HepG2 (cell line): ENCODE results near the gene NTM. TPM values are rescaled to one million over a fixed set of nuclear protein-coding genes. Genes with fewer than 3 reads are reported as not detected.

Source experiments
- ATAC-seq: fragments of 200-7000 bp; cut with Tn5 transposase; 3 replicates; pipeline ENCODE4 v1.9.1; 2020; ENCODE audit warnings: mild to moderate bottlenecking, moderate library complexity
- BruUV-seq: library from RNA; stranded (reverse); fragments of 400-500 nt; replicated peaks from 2 replicates; lab custom pipeline; 2021; lab: Mats Ljungman, UMichigan
- CTCF ChIA-PET: fragments of 300-600 bp; formaldehyde crosslinking; extraction: SDS; loops from one replicate; lab custom pipeline; 2021; ENCODE audit warnings: low total read pairs, inconsistent platforms, low intra/inter-chr PET ratio; lab: Yijun Ruan, JAX
- POLR2A ChIA-PET: fragments of 350-600 bp; sonication (Branson Sonifier 250); formaldehyde crosslinking; loops from one replicate; lab custom pipeline; 2020; ENCODE audit warnings: antibody characterized with exemption, inconsistent platforms; lab: Yijun Ruan, JAX
- DNase-seq: peaks from one replicate; pipeline ENCODE4 v3.0.0-alpha.2; 2015; ENCODE audit warnings: low spot score
- FAIRE-seq: peaks from 3 replicates; lab custom pipeline; 2011; peaks lifted over from hg19 to GRCh38; lab: Jason Lieb, UNC
- H2AFZ ChIP-seq: one replicate; pipeline ENCODE4 v1.6.1; 2011; ENCODE audit warnings: low read length, inconsistent platforms
- H3K27ac ChIP-seq: fragments of 300-600 bp; 3 replicates; pipeline ENCODE4 v1.8.0; 2011; ENCODE audit warnings: mixed run types, mild to moderate bottlenecking, mixed read lengths, low read length, inconsistent platforms; ENCODE audit not compliant: insufficient read depth; ENCODE audit errors: extremely low read length
- H3K27me3 ChIP-seq, 2 experiments: fragments of 200-600 bp in 1 of 2; 2 replicates in 1 of 2; 3 replicates in 1 of 2; pipeline versions ENCODE4 v1.6.0 to v1.8.0; 2011; ENCODE audit warnings: low read length in 2 of 2, mild to moderate bottlenecking in 2 of 2, moderate library complexity in 2 of 2, inconsistent platforms in 1 of 2; ENCODE audit not compliant: insufficient read depth in 2 of 2, control insufficient read depth in 1 of 2
- H3K36me3 ChIP-seq, 2 experiments: fragments of 200-600 bp in 1 of 2; replicated peaks in 1 of 2; 2 replicates in 1 of 2; 3 replicates in 1 of 2; pipeline versions ENCODE4 v1.5.1 to v1.8.0; 2011; ENCODE audit warnings: low read length in 2 of 2, inconsistent platforms in 1 of 2; ENCODE audit not compliant: insufficient read depth in 2 of 2, control insufficient read depth in 1 of 2
- H3K4me1 ChIP-seq: 2 replicates; pipeline ENCODE4 v1.5.1; 2012; ENCODE audit warnings: low read length, inconsistent platforms; ENCODE audit not compliant: insufficient read depth
- H3K4me2 ChIP-seq: 2 replicates; pipeline ENCODE4 v1.6.0; 2011; ENCODE audit warnings: low read depth, low read length, inconsistent platforms
- H3K4me3 ChIP-seq, 3 experiments: fragments of 200-600 bp in 1 of 3; sonication (generic), shearing (Covaris generic) in 1 of 3; replicated peaks in 1 of 3; 2 replicates each; pipeline ENCODE4 v1.5.1; 2011 to 2016; ENCODE audit warnings: low read length in 3 of 3, inconsistent platforms in 2 of 3, low read depth in 2 of 3, mild to moderate bottlenecking in 2 of 3, control low read depth in 1 of 3, mixed read lengths in 1 of 3; ENCODE audit not compliant: insufficient read depth in 1 of 3
- H3K79me2 ChIP-seq: one replicate; pipeline ENCODE4 v1.6.1; 2011; ENCODE audit warnings: low read length, inconsistent platforms; ENCODE audit not compliant: insufficient read depth
- H3K9ac ChIP-seq: 2 replicates; pipeline ENCODE4 v1.6.0; 2011; ENCODE audit warnings: mild to moderate bottlenecking, low read depth, low read length, inconsistent platforms; ENCODE audit not compliant: insufficient read depth
- H3K9me3 ChIP-seq: 2 replicates; pipeline ENCODE4 v1.5.1; 2012; ENCODE audit warnings: mild to moderate bottlenecking, low read length
- H4K20me1 ChIP-seq: 2 replicates; pipeline ENCODE4 v1.6.0; 2011; ENCODE audit warnings: inconsistent platforms, mild to moderate bottlenecking, low read length, moderate library complexity; ENCODE audit not compliant: insufficient read depth
- CHD4 ChIP-seq: fragments of 200-600 bp; sonication (generic); IDR thresholded peaks from 2 replicates; pipeline ENCODE4 v1.7.0; 2017; ENCODE audit warnings: mild to moderate bottlenecking, low read length, borderline replicate concordance
- KDM6A ChIP-seq: IDR thresholded peaks from 2 replicates; pipeline ENCODE4 v1.6.1; 2016; ENCODE audit warnings: low read depth
- SAP130 ChIP-seq: IDR thresholded peaks from 2 replicates; pipeline ENCODE4 v1.6.1; 2016; ENCODE audit warnings: low read depth
- ZNF530 ChIP-seq: sonication (generic); formaldehyde crosslinking; IDR thresholded peaks from 2 replicates; pipeline ENCODE4 v1.5.0; 2020; ENCODE audit warnings: low read depth, mild to moderate bottlenecking, missing genetic modification reagents
- WGBS: methylation state at CpG from one replicate; pipeline ENCODE4 v1.1.6; 2017; ENCODE audit warnings: low lambda C conversion rate; 5-methylcytosine and 5-hydroxymethylcytosine counted together
- in situ Hi-C: cut with HindIII; loops from 2 replicates; pipeline ENCODE4 v1.10.0; 2017; ENCODE audit warnings: low pct_unique_long_range_greater_than_20kb; ENCODE audit not compliant: extremely low pct_ligation_motif_present
- intact Hi-C: fragments of 100-400 bp; cut with micrococcal nuclease; formaldehyde crosslinking; loops from one replicate; pipeline ENCODE4 v1.10.0; 2022; ENCODE audit not compliant: unreplicated experiment
- polyA plus RNA-seq, 8 experiments: library from polyadenylated mRNA; depleted of rRNA in 3 of 8; stranded (reverse) in 7 of 8; unstranded in 1 of 8; fragments of >200 nt; fragmentation: Illumina TruSeq in 4 of 8; extraction: Trizol in 4 of 8; gene quantifications; 2 replicates each; pipeline versions ENCODE4 v1.2.1 to v1.2.3, GENCODE V29; 2011 to 2016; ENCODE audit warnings: low read depth in 4 of 8, missing spikeins in 1 of 8, mixed read lengths in 1 of 8; ENCODE audit not compliant: insufficient read depth in 1 of 8
- total RNA-seq, 5 experiments: library from RNA; depleted of rRNA; stranded (reverse); fragments of >200 nt; fragmentation: Illumina TruSeq; extraction: Trizol; gene quantifications; 2 replicates each; pipeline ENCODE4 v1.2.3, GENCODE V29; 2016; ENCODE audit warnings: low read depth in 1 of 5
- TF ChIP-seq, protein P1 (sequence below): sonication (generic); formaldehyde crosslinking; IDR thresholded peaks from 2 replicates; pipeline ENCODE4 v1.4.0; 2020; ENCODE audit warnings: missing genetic modification reagents, borderline replicate concordance

Gene NTM
- total and polyA plus RNA-seq, 2 of the 13 experiments (the other 11 are each of a cell fraction or from before 2014, with no cell fraction given), result not detected

DNA sequence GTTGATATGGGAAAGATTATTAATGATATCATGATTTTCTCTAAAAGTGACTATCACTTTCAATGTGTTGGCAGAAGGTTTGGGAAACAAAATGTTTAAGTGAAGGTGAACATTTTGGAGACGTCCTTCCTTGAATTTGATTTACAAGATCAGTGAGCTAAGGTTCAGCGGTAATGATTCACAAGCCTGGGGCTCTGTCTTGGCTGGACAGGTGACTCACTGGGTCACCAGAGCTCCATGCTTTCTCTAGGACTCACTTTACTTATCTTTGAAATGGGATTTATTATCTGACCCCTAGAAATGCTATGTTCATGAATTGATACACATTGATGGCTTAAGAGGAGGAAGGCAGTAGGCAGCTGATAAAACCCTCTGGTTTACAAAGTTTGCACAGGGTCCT is 437.5 kb downstream of the NTM start:
- Histone ChIP-seq H3K9me3 (no peaks in the 10 kb centered on the region), H4K20me1 (no peaks in the 10 kb centered on the region), H3K79me2 (no peaks in the 10 kb centered on the region), H3K4me2 (no peak overlapping the region), H3K27me3 (peaks cover 0 to 4% of the 10 kb centered on the region in 2 experiments; a peak in 1 of 5 replicates)
- WGBS, result 22% methylated on average over 2 of the region's 2 CpGs
- ChIA-PET CTCF (no interaction called here), POLR2A (no interaction called here)
- TF ChIP-seq KDM6A (CRISPR knock-in tag), result no peak
- no peak for TF ChIP-seq CHD4
- TF ChIP-seq, protein P1, sequence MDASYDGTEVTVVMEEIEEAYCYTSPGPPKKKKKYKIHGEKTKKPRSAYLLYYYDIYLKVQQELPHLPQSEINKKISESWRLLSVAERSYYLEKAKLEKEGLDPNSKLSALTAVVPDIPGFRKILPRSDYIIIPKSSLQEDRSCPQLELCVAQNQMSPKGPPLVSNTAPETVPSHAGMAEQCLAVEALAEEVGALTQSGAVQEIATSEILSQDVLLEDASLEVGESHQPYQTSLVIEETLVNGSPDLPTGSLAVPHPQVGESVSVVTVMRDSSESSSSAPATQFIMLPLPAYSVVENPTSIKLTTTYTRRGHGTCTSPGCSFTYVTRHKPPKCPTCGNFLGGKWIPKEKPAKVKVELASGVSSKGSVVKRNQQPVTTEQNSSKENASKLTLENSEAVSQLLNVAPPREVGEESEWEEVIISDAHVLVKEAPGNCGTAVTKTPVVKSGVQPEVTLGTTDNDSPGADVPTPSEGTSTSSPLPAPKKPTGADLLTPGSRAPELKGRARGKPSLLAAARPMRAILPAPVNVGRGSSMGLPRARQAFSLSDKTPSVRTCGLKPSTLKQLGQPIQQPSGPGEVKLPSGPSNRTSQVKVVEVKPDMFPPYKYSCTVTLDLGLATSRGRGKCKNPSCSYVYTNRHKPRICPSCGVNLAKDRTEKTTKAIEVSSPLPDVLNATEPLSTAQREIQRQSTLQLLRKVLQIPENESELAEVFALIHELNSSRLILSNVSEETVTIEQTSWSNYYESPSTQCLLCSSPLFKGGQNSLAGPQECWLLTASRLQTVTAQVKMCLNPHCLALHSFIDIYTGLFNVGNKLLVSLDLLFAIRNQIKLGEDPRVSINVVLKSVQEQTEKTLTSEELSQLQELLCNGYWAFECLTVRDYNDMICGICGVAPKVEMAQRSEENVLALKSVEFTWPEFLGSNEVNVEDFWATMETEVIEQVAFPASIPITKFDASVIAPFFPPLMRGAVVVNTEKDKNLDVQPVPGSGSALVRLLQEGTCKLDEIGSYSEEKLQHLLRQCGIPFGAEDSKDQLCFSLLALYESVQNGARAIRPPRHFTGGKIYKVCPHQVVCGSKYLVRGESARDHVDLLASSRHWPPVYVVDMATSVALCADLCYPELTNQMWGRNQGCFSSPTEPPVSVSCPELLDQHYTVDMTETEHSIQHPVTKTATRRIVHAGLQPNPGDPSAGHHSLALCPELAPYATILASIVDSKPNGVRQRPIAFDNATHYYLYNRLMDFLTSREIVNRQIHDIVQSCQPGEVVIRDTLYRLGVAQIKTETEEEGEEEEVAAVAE (CRISPR knock-in tag), result no peak
- no peak for TF ChIP-seq SAP130 (CRISPR knock-in tag)
- no peak for TF ChIP-seq ZNF530 (CRISPR knock-in tag)
- TF ChIP-seq, all 625 proteins: peak for 0
- H2AFZ ChIP-seq, result no peak overlapping the region
- ATAC-seq, result no peak
- no peak overlapping the region for H3K27ac ChIP-seq
- in situ Hi-C loops, result no loop called here
- no peaks in the 10 kb centered on the region for H3K36me3 ChIP-seq
- BruUV-seq, result no TSS peak
- no peak overlapping the region for H3K9ac ChIP-seq
- no peak for DNase-seq
- no peak overlapping the region for H3K4me3 ChIP-seq
- FAIRE-seq, result no peak
- intact Hi-C loops, result no loop called here
- no peaks in the 10 kb centered on the region for H3K4me1 ChIP-seq
